ENCODE measurements around the gene MYOM1.

Gene MYOM1

GRCh38 chr18:3260995-3261372 lies 41.2 kb upstream of the MYOM1 start:
- TF ChIP-seq SIN3A (IDR thresholded peaks at IDR 0.05; ENCODE audit: borderline replicate concordance, insufficient read depth, low read length) = no peak
- TF ChIP-seq FOXP2 (optimal IDR thresholded peaks at IDR 0.05; ENCODE audit: borderline replicate concordance, extremely low read depth, extremely low read length, insufficient read depth) = no peak
- no peak for TF ChIP-seq REST (IDR thresholded peaks at IDR 0.05; ENCODE audit: insufficient read depth in 1 of 2, low read depth in 2 of 2, low read length in 2 of 2)
- TF ChIP-seq TAF1 (IDR thresholded peaks at IDR 0.05; ENCODE audit: borderline replicate concordance, insufficient read depth, low read length) = no peak
- TF ChIP-seq POLR2AphosphoS5 (IDR thresholded peaks at IDR 0.05; ENCODE audit: low read depth, low read length) = no peak

GRCh38 chr18:3257627-3258120 lies 37.9 kb upstream of the MYOM1 start:
- no peak for TF ChIP-seq POLR2AphosphoS5 (IDR thresholded peaks at IDR 0.05; ENCODE audit: low read depth, low read length)
- TF ChIP-seq FOXP2 (optimal IDR thresholded peaks at IDR 0.05; ENCODE audit: borderline replicate concordance, extremely low read depth, extremely low read length, insufficient read depth) = no peak
- no peak for TF ChIP-seq SIN3A (IDR thresholded peaks at IDR 0.05; ENCODE audit: borderline replicate concordance, insufficient read depth, low read length)
- no peak for TF ChIP-seq REST (IDR thresholded peaks at IDR 0.05; ENCODE audit: insufficient read depth in 1 of 2, low read depth in 2 of 2, low read length in 2 of 2)
- TF ChIP-seq TAF1 (IDR thresholded peaks at IDR 0.05; ENCODE audit: borderline replicate concordance, insufficient read depth, low read length) = no peak

GRCh38 chr18:3256693-3257626 lies 37.2 kb upstream of the MYOM1 start:
- TF ChIP-seq TAF1 (IDR thresholded peaks at IDR 0.05; ENCODE audit: borderline replicate concordance, insufficient read depth, low read length) (no peak), SIN3A (IDR thresholded peaks at IDR 0.05; ENCODE audit: borderline replicate concordance, insufficient read depth, low read length) (no peak), FOXP2 (optimal IDR thresholded peaks at IDR 0.05; ENCODE audit: borderline replicate concordance, extremely low read depth, extremely low read length, insufficient read depth) (no peak), POLR2AphosphoS5 (IDR thresholded peaks at IDR 0.05; ENCODE audit: low read depth, low read length) (no peak), REST (IDR thresholded peaks at IDR 0.05; ENCODE audit: insufficient read depth in 1 of 2, low read depth in 2 of 2, low read length in 2 of 2) (no peak)

- no peak for TF ChIP-seq POLR2AphosphoS5 (IDR thresholded peaks at IDR 0.05; ENCODE audit: low read depth, low read length)
- no peak for TF ChIP-seq TAF1 (IDR thresholded peaks at IDR 0.05; ENCODE audit: borderline replicate concordance, insufficient read depth, low read length)
- TF ChIP-seq FOXP2 (optimal IDR thresholded peaks at IDR 0.05; ENCODE audit: borderline replicate concordance, extremely low read depth, extremely low read length, insufficient read depth) = no peak
Observed at GRCh38 chr18:3255611-3256165, 35.9 kb upstream of the MYOM1 start.

- TF ChIP-seq REST (IDR thresholded peaks at IDR 0.05; ENCODE audit: insufficient read depth in 1 of 2, low read depth in 2 of 2, low read length in 2 of 2) (no peak), TAF1 (IDR thresholded peaks at IDR 0.05; ENCODE audit: borderline replicate concordance, insufficient read depth, low read length) (no peak), POLR2AphosphoS5 (IDR thresholded peaks at IDR 0.05; ENCODE audit: low read depth, low read length) (no peak), SIN3A (IDR thresholded peaks at IDR 0.05; ENCODE audit: borderline replicate concordance, insufficient read depth, low read length) (no peak), FOXP2 (optimal IDR thresholded peaks at IDR 0.05; ENCODE audit: borderline replicate concordance, extremely low read depth, extremely low read length, insufficient read depth) (no peak)
Observed at GRCh38 chr18:3254725-3255124, 35.0 kb upstream of the MYOM1 start.
